SK-N-SH (cell line): Measurements from ENCODE around the gene NAA10. TPM values are rescaled to one million over a fixed set of nuclear protein-coding genes. Genes with fewer than 3 reads are reported as not detected.
A peak's percentile ranks its signal among the peaks of the same experiment; 100 is the strongest.

ENCODE experiments used
- CTCF ChIA-PET: fragments of 300-600, 350-600 bp; formaldehyde crosslinking; extraction: SDS; loops from one replicate; lab custom pipeline; 2021; lab: Yijun Ruan, JAX
- POLR2A ChIA-PET: fragments of 350-600 bp; sonication (Branson Sonifier 250); formaldehyde crosslinking; extraction: SDS; loops from one replicate; lab custom pipeline; 2020; ENCODE audit warnings: antibody characterized with exemption, inconsistent platforms; lab: Yijun Ruan, JAX
- DNase-seq: peaks from one replicate; pipeline ENCODE4 v3.0.0; 2012
- H2AFZ ChIP-seq: fragments of 200-600 bp; sonication (generic); 2 replicates; pipeline ENCODE4 v1.8.1; 2016; ENCODE audit warnings: antibody characterized with exemption, mild to moderate bottlenecking, low read depth
- H3F3A ChIP-seq: fragments of 200-600 bp; sonication (generic); replicated peaks from 2 replicates; pipeline ENCODE3; 2016; ENCODE audit warnings: antibody characterized with exemption, mild to moderate bottlenecking; ENCODE audit not compliant: insufficient read depth
- H3K27ac ChIP-seq, 2 experiments: fragments of 200-500 bp in 1 of 2; fragments of 200-600 bp in 1 of 2; sonication (Bioruptor generic) in 1 of 2; sonication (generic), shearing (Covaris generic) in 1 of 2; 2 replicates each; pipeline versions ENCODE4 v1.5.1 to v1.6.1; 2014 to 2016; ENCODE audit warnings: low read depth in 2 of 2, inconsistent platforms in 1 of 2, low read length in 1 of 2, mild to moderate bottlenecking in 1 of 2, mixed read lengths in 1 of 2
- H3K27me3 ChIP-seq: fragments of 200-600 bp; sonication (generic), shearing (Covaris generic); 2 replicates; pipeline ENCODE4 v1.6.1; 2016; ENCODE audit warnings: mixed run types; ENCODE audit not compliant: insufficient read depth
- H3K36me3 ChIP-seq, 2 experiments: fragments of 200-500 bp in 1 of 2; fragments of 200-600 bp in 1 of 2; sonication (Bioruptor generic) in 1 of 2; sonication (generic) in 1 of 2; replicated peaks in 1 of 2; 2 replicates each; pipeline versions ENCODE3 to v1.5.1; 2014 to 2016; ENCODE audit warnings: low read length in 1 of 2, mild to moderate bottlenecking in 1 of 2; ENCODE audit not compliant: insufficient read depth in 2 of 2, control insufficient read depth in 1 of 2
- H3K4me1 ChIP-seq, 2 experiments: fragments of 200-500 bp in 1 of 2; fragments of 200-600 bp in 1 of 2; sonication (Bioruptor generic) in 1 of 2; sonication (generic), shearing (Covaris generic) in 1 of 2; 2 replicates each; pipeline versions ENCODE4 v1.5.1 to v1.6.1; 2014 to 2016; ENCODE audit warnings: low read depth in 1 of 2, low read length in 1 of 2, mixed run types in 1 of 2; ENCODE audit not compliant: insufficient read depth in 2 of 2, control insufficient read depth in 1 of 2
- H3K4me2 ChIP-seq: fragments of 200-600 bp; sonication (generic), shearing (Covaris generic); 2 replicates; pipeline ENCODE4 v1.6.1; 2017; ENCODE audit warnings: mixed run types
- H3K4me3 ChIP-seq, 2 experiments: fragments of 200-500 bp in 1 of 2; fragments of 200-600 bp in 1 of 2; sonication (Bioruptor generic) in 1 of 2; sonication (generic), shearing (Covaris generic) in 1 of 2; 2 replicates each; pipeline versions ENCODE4 v1.5.1 to v1.8.1; 2014 to 2016; ENCODE audit warnings: low read depth in 2 of 2, inconsistent platforms in 1 of 2, low read length in 1 of 2, mild to moderate bottlenecking in 1 of 2, mixed read lengths in 1 of 2, moderate library complexity in 1 of 2
- H3K79me2 ChIP-seq: fragments of 200-600 bp; sonication (generic); 2 replicates; pipeline ENCODE4 v1.8.1; 2017; ENCODE audit warnings: mild to moderate bottlenecking; ENCODE audit not compliant: insufficient read depth
- H3K9ac ChIP-seq: fragments of 200-600 bp; sonication (generic); 2 replicates; pipeline ENCODE4 v1.6.1; 2017; ENCODE audit warnings: mixed run types
- H3K9me2 ChIP-seq: fragments of 200-600 bp; sonication (generic); 2 replicates; pipeline ENCODE4 v1.6.1; 2017; ENCODE audit warnings: mixed run types
- H3K9me3 ChIP-seq: fragments of 200-600 bp; sonication (generic); 2 replicates; pipeline ENCODE4 v1.6.1; 2017; ENCODE audit warnings: mixed run types, mild to moderate bottlenecking, moderate library complexity
- H4K20me1 ChIP-seq: fragments of 200-600 bp; sonication (generic); 2 replicates; pipeline ENCODE4 v1.6.1; 2017; ENCODE audit warnings: mild to moderate bottlenecking, mixed run types; ENCODE audit not compliant: insufficient read depth
- CTCF ChIP-seq: fragments of 200-600 bp; sonication (generic); IDR thresholded peaks from 2 replicates; pipeline ENCODE4 v1.6.1; 2017; ENCODE audit warnings: antibody characterized with exemption, mild to moderate bottlenecking, moderate library complexity
- EP300 ChIP-seq, 2 experiments: IDR thresholded peaks; 2 replicates each; pipeline versions ENCODE4 v1.4.0 to v1.6.1; 2012; ENCODE audit warnings: borderline replicate concordance in 1 of 2, low read depth in 1 of 2, low read length in 1 of 2
- EZH2phosphoT487 ChIP-seq: fragments of 200-600 bp; sonication (generic); IDR thresholded peaks from 2 replicates; pipeline ENCODE4 v1.6.1; 2017; ENCODE audit warnings: low read depth, mixed run types, mild to moderate bottlenecking, antibody characterized with exemption, moderate library complexity, borderline replicate concordance
- FOSL2 ChIP-seq: IDR thresholded peaks from 2 replicates; pipeline ENCODE4 v1.4.0; 2012; ENCODE audit warnings: low read depth, mild to moderate bottlenecking, moderate library complexity, borderline replicate concordance
- GABPA ChIP-seq: IDR thresholded peaks from 2 replicates; pipeline ENCODE4 v1.4.0; 2012; ENCODE audit warnings: low read depth, mild to moderate bottlenecking
- GATA2 ChIP-seq: sonication (generic); formaldehyde crosslinking; IDR thresholded peaks from 2 replicates; pipeline ENCODE4 v1.5.0; 2020; ENCODE audit warnings: mild to moderate bottlenecking, missing genetic modification reagents
- IRF3 ChIP-seq: fragments of 150-350 bp; IDR thresholded peaks from 2 replicates; pipeline ENCODE4 v1.6.1; 2016; ENCODE audit warnings: mild to moderate bottlenecking, low read depth, low read length
- MAX ChIP-seq: IDR thresholded peaks from 2 replicates; pipeline ENCODE4 v1.4.0; 2012; ENCODE audit warnings: low read depth
- NFIC ChIP-seq: IDR thresholded peaks from 2 replicates; pipeline ENCODE4 v1.4.0; 2012; ENCODE audit warnings: borderline replicate concordance
- PBX3 ChIP-seq: IDR thresholded peaks from 2 replicates; pipeline ENCODE4; 2012
- POLR2AphosphoS5 ChIP-seq: IDR thresholded peaks from 2 replicates; pipeline ENCODE4 v1.6.1; 2012; ENCODE audit warnings: low read depth, low read length
- RAD21 ChIP-seq: IDR thresholded peaks from 2 replicates; pipeline ENCODE4 v1.6.1; 2012; ENCODE audit warnings: mild to moderate bottlenecking, low read length
- RXRA ChIP-seq: IDR thresholded peaks from 2 replicates; pipeline ENCODE4 v1.4.0; 2012; ENCODE audit warnings: low read depth, mild to moderate bottlenecking, borderline replicate concordance
- SMC3 ChIP-seq: IDR thresholded peaks from 2 replicates; pipeline ENCODE4 v1.6.1; 2012; ENCODE audit warnings: low read depth, low read length, improper control_type of control experiment
- TEAD4 ChIP-seq: IDR thresholded peaks from 2 replicates; pipeline ENCODE4 v1.4.0; 2012; ENCODE audit warnings: mild to moderate bottlenecking, borderline replicate concordance; ENCODE audit not compliant: insufficient read depth
- USF1 ChIP-seq: IDR thresholded peaks from 2 replicates; pipeline ENCODE4 v1.4.0; 2012; ENCODE audit warnings: low read depth, borderline replicate concordance
- USF2 ChIP-seq: fragments of 150-350 bp; IDR thresholded peaks from 2 replicates; pipeline ENCODE4 v1.6.1; 2017; ENCODE audit warnings: antibody characterized with exemption, low read length, low read depth, borderline replicate concordance
- WGBS: methylation state at CpG from one replicate; pipeline ENCODE4 v1.1.6; 2017; ENCODE audit warnings: low lambda C conversion rate; 5-methylcytosine and 5-hydroxymethylcytosine counted together
- polyA plus RNA-seq, 3 experiments: library from polyadenylated mRNA; depleted of rRNA; stranded (reverse); fragments of >200 nt; gene quantifications; 2 replicates each; pipeline ENCODE4 v1.2.3, GENCODE V29; 2012

NAA10 gene
- polyA plus RNA-seq, 1 of the 3 experiments (the other 2 are of a cell fraction): 229 TPM

- ChIA-PET CTCF (interaction anchor here (0.5 to 16.7 kb wide), 6 partner anchors 9 to 324 kb away, joined by 3 to 271 read pairs (median 18); partner anchors contain the start of genes NAA10 and RENBP), POLR2A (interaction anchor here (0.8 to 2.0 kb wide), 2 partner anchors 9 to 47 kb away, joined by 3 to 6 read pairs; partner anchors contain the start of gene NAA10)
- Histone ChIP-seq H3K79me2 (no peaks in the 10 kb centered on the region), H3K27me3 (peaks cover 13% of the 10 kb centered on the region; the same call in 1 of the 2 replicates), H3K27ac (peak overlapping the region in 1 of 2 experiments; percentile 97; a peak in 2 of 4 replicates), H3K9me3 (no peaks in the 10 kb centered on the region), H4K20me1 (peaks cover 10% of the 10 kb centered on the region), H3K9me2 (no peaks in the 10 kb centered on the region), H3K9ac (no peak overlapping the region), H3K4me1 (peaks cover 0 to 77% of the 10 kb centered on the region in 2 experiments; a peak in 1 of 4 replicates), H2AFZ (no peak overlapping the region), H3K4me2 (no peak overlapping the region), H3K36me3 (peaks cover 0 to 12% of the 10 kb centered on the region in 2 experiments), H3K4me3 (no peak overlapping the region), H3F3A (peaks cover 19% of the 10 kb centered on the region)
- no peak for DNase-seq
- TF ChIP-seq FOSL2: no peak
- no peak for TF ChIP-seq EP300 (IDR thresholded peaks at IDR 0.05; ENCODE audit: borderline replicate concordance in 1 of 2, low read depth in 1 of 2, low read length in 1 of 2)
- no peak for TF ChIP-seq MAX
- TF ChIP-seq NFIC: no peak
- no peak for TF ChIP-seq TEAD4
- no peak for TF ChIP-seq EZH2phosphoT487
- 89% methylated on average over 2 of the region's 4 CpGs for WGBS
These were observed 9.5 kb downstream of the NAA10 start for GRCh38 chrX:153925387-153925738.

GRCh38 chrX:153924149-153924861 lies 10.5 kb downstream of the NAA10 start:
- POLR2A ChIA-PET: interaction anchor here (0.8 to 2.0 kb wide), 2 partner anchors 10 to 46 kb away, joined by 3 to 6 read pairs; partner anchors contain the start of gene NAA10
- no peaks in the 10 kb centered on the region for H3K9me3 ChIP-seq
- H3K9ac ChIP-seq: no peak overlapping the region
- H3K4me1 ChIP-seq: peaks cover 0 to 75% of the 10 kb centered on the region in 2 experiments; a peak in 1 of 4 replicates
- no peaks in the 10 kb centered on the region for H3K79me2 ChIP-seq
- no peaks in the 10 kb centered on the region for H3K9me2 ChIP-seq
- WGBS: 39% methylated on average over 14 of the region's 14 CpGs
- H3K36me3 ChIP-seq: peaks cover 0 to 3% of the 10 kb centered on the region in 2 experiments
- peaks cover 18% of the 10 kb centered on the region for H3F3A ChIP-seq
- peaks cover 23% of the 10 kb centered on the region; the same call in 1 of the 2 replicates for H3K27me3 ChIP-seq
- H3K4me3 ChIP-seq: no peak overlapping the region
- TF ChIP-seq SMC3 (0 out of 2 replicates have a peak, but pooled peaks have one; percentile 14), PBX3 (no peak), USF1 (no peak), GATA2 (CRISPR knock-in tag) (no peak), MAX (no peak), CTCF (peak; percentile 39), RAD21 (peak; percentile 58), USF2 (no peak), RXRA (no peak), POLR2AphosphoS5 (no peak), IRF3 (no peak), GABPA (no peak)
- TF ChIP-seq, all 33 proteins: peak for 3
- Histone ChIP-seq H4K20me1 (peaks cover 6% of the 10 kb centered on the region), H2AFZ (no peak overlapping the region), H3K4me2 (no peak overlapping the region), H3K27ac (no peak overlapping the region; a peak in 1 of 4 replicates)
- CTCF ChIA-PET: interaction anchor here (0.6 to 16.7 kb wide), 8 partner anchors 10 to 160 kb away, joined by 3 to 271 read pairs (median 12); partner anchors contain the start of genes NAA10, PLXNB3 and RENBP
- no peak for DNase-seq
